ENCODE measurements around the gene RPS6KL1. TPM values are rescaled to one million over a fixed set of nuclear protein-coding genes. Genes with fewer than 3 reads are reported as not detected.

RPS6KL1 gene
- total and polyA plus RNA-seq, 5 experiments from 2014 or later, result 0.50 to 6.4 (median 3.6) TPM

DNA sequence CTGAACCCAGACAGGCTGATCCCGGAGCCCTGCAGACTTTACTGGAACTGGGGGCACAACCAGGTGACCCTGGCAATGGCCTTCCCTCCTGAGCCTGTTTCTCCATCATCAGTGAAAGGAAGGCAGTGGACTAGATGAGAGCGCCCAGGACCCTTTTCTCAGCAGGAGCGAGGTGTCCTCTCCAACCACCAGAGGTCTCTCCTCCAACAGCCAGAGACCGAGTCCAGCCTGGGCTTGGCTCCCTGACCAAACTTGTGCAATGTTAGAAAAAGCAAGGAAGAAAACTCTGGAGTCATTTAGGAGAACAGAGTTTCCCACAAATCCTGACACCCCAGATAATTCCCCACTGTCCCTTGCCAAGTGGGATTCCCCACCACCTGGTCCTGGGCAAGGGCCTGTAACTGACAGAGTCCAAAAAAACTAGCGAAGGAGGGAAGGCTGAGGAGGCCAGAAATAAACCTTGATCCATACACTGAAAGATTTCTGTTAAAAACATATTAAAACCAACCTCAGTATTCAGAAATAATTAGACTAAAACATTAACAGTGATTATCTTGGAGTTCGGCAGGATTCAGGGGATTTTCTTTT lies 9.0 kb downstream of the RPS6KL1 start:
- Mint-ChIP-seq H3K27ac (peak overlapping the region in 1 of 10 donors; percentile 38), H3K9me3 (no peaks in the 10 kb centered on the region), H3K4me1 (no peaks in the 10 kb centered on the region), H3K36me3 (no peaks in the 10 kb centered on the region), H3K27me3 (no peaks in the 10 kb centered on the region), H3K4me3 (no peak overlapping the region)
- POLR2A ChIA-PET, result no interaction called here
- DNase-seq, result no peak
- ATAC-seq, result no peak

DNA sequence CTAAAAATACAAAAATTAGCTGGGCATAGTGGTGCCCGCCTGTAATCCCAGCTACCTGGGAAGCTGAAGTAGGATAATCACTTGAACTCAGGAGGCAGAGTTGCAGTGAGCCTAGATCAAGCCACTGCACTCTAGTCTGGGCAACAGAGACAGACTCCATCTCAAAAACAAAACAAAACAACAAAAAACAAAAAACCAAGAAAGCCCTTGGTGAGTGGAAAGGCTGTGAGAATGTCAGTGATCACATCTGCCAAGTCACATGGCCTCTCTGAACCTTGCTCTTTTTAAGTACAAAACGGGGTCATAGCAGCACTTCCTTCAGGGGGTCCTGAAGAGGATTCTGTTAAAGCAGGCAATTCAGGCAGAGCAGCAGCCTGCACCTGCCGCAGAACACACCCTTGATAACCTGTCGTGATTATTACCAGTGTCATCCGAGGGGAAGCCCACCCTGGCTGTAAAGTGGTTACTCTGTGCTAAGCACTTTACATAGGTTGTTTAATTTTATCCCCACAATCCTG lies 9.6 kb downstream of the RPS6KL1 start:
- Mint-ChIP-seq H3K36me3 (no peaks in the 10 kb centered on the region), H3K9me3 (no peaks in the 10 kb centered on the region), H3K27ac (peak overlapping the region in 2 of 10 donors; percentile 41 to 66), H3K27me3 (no peaks in the 10 kb centered on the region), H3K4me1 (peaks cover 0 to 2% (median 0%) of the 10 kb centered on the region in 4 donors), H3K4me3 (no peak overlapping the region)
- ATAC-seq (no peak), DNase-seq (no peak)
- POLR2A ChIA-PET, result no interaction called here

DNA sequence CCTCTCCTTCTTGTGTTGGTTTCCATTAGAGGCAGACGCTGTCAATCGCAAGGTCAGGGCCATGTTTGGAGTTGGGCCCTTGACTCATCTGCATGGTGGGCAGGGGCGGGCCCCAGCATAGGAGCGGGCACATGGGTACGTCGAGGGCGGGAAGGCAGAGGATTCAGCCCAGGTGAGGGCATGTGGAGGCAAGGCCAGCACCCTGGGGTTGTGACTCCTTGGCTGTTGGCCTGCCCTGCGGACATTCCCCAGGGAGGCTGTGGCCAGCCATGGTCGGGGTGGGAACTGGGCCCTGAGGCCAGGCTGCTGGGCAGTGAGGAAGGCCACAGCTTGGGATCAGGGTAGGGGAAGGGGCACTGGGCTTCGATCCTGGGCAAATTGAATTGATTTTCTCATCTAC lies 10.3 kb downstream of the RPS6KL1 start:
- H3K36me3 Mint-ChIP-seq, result no peaks in the 10 kb centered on the region
- peak overlapping the region in 2 of 10 donors; percentile 27 to 51 for H3K27ac Mint-ChIP-seq
- peaks cover 0 to 2% (median 0%) of the 10 kb centered on the region in 4 donors for H3K4me1 Mint-ChIP-seq
- no peak for ATAC-seq
- H3K4me3 Mint-ChIP-seq, result no peak overlapping the region
- POLR2A ChIA-PET, result no interaction called here
- no peaks in the 10 kb centered on the region for H3K27me3 Mint-ChIP-seq
- no peak for DNase-seq
- no peaks in the 10 kb centered on the region for H3K9me3 Mint-ChIP-seq

DNA sequence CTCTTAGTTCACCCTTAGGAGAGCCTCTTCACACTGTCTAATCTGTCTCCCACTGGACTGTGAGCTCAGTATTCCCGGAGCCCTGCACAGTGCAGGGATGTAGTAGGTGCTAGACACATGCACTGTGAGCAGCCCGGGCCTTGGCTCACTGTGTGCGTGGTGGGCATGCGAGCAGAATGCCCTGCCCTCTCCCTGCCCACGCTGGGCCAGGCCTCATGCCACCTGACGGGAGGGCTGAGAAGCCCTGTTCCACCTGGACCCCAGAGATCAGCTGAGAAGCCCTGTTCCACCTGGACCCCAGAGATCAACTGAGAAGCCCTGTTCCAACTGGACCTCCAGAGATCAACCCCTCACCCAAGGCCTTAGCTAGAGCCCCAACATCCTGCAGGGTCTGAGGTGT lies 10.9 kb downstream of the RPS6KL1 start:
- H3K27me3 Mint-ChIP-seq, result no peaks in the 10 kb centered on the region
- no peak overlapping the region for H3K27ac Mint-ChIP-seq
- no peak for DNase-seq
- peaks cover 0 to 9% (median 1%) of the 10 kb centered on the region in 4 donors for H3K4me1 Mint-ChIP-seq
- POLR2A ChIA-PET, result no interaction called here
- no peak for ATAC-seq
- no peak overlapping the region for H3K4me3 Mint-ChIP-seq
- no peaks in the 10 kb centered on the region for H3K36me3 Mint-ChIP-seq
- H3K9me3 Mint-ChIP-seq, result no peaks in the 10 kb centered on the region

DNA sequence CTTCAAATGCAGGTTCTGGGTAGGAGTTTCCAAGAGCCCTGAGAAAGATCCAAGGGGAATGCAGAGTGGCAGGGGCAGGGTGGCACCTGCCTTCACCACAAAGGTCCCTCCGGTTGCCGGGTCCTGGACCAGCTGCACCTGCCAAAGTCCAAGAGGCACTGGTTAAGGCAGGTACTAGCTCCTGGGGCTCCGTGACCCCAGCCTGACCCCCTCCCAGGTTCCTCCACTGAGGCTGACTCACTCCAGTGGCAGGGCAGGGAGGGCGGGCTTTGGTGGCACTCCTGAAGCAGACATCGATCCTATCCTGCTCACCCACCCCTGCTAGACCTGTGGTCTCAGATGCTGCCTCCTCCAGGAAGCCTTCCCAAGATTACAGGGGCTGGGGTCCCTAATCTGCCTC lies 11.4 kb downstream of the RPS6KL1 start:
- no peaks in the 10 kb centered on the region for H3K36me3 Mint-ChIP-seq

DNA sequence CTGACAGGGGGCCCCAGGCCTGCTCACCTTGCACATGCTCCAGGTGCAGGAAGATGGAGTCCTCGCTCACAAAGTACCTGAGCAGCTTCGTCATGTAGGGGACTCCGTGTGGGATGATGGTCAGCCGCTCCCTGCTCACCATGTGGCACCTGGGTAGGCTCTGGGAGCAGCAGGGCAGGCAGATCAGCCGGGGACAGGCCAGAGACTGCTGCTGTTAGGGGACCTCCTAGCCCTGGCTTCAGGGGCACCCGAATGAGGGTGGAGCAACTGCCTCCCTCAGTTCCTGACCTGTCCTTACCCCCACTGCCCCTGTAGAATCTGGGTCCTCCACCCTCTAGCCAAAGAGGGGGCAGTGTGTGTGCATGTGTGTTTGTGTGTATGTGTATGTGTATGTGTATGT lies 11.8 kb downstream of the RPS6KL1 start:
- Mint-ChIP-seq H3K27ac (peak overlapping the region in 1 of 10 donors; percentile 75), H3K9me3 (no peaks in the 10 kb centered on the region), H3K36me3 (no peaks in the 10 kb centered on the region), H3K4me1 (peaks cover 0 to 15% (median 4%) of the 10 kb centered on the region in 4 donors), H3K27me3 (no peaks in the 10 kb centered on the region), H3K4me3 (no peak overlapping the region)
- ATAC-seq (no peak), DNase-seq (no peak)
- POLR2A ChIA-PET, result interaction anchor here (0.7 kb wide), 1 partner anchor 121 kb away, joined by 3 read pairs; no protein-coding TSS in a partner anchor

More for the DNA sequence above, 11.4 kb downstream of the RPS6KL1 start:
- Mint-ChIP-seq H3K4me3 (no peak overlapping the region), H3K4me1 (peaks cover 0 to 12% (median 3%) of the 10 kb centered on the region in 4 donors), H3K9me3 (no peaks in the 10 kb centered on the region), H3K27me3 (no peaks in the 10 kb centered on the region), H3K27ac (peak overlapping the region in 1 of 10 donors; percentile 75)
- POLR2A ChIA-PET, result no interaction called here
- ATAC-seq (no peak), DNase-seq (no peak)

DNA sequence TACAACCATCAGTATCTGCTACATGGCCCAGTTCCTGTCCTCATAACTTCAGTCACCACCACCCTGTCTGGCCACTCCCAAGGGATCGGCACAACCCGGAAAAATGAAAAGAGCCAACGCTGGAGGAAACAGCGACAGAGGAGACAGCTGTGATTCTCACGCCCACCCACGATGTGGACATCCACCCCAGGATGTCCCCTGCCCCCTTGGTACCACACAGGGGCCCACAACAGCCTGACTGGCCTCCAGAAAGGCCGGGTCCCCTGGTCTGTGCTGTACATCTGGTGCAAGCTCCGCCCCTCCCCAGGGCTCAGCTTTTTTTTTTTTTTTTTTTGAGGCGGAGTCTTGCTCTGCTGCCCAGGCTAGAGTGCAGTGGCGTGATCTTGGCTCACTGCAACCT lies 12.5 kb downstream of the RPS6KL1 start:
- peaks cover 0 to 20% (median 5%) of the 10 kb centered on the region in 4 donors for H3K4me1 Mint-ChIP-seq
- POLR2A ChIA-PET, result interaction anchor here (0.7 kb wide), 1 partner anchor 120 kb away, joined by 3 read pairs; no protein-coding TSS in a partner anchor
- peaks cover 0 to 1% (median 0%) of the 10 kb centered on the region in 3 donors for H3K36me3 Mint-ChIP-seq
- H3K27me3 Mint-ChIP-seq, result no peaks in the 10 kb centered on the region
- no peak overlapping the region for H3K4me3 Mint-ChIP-seq
- ATAC-seq (no peak), DNase-seq (no peak)
- no peaks in the 10 kb centered on the region for H3K9me3 Mint-ChIP-seq
- peak overlapping the region in 1 of 10 donors; percentile 15 for H3K27ac Mint-ChIP-seq

DNA sequence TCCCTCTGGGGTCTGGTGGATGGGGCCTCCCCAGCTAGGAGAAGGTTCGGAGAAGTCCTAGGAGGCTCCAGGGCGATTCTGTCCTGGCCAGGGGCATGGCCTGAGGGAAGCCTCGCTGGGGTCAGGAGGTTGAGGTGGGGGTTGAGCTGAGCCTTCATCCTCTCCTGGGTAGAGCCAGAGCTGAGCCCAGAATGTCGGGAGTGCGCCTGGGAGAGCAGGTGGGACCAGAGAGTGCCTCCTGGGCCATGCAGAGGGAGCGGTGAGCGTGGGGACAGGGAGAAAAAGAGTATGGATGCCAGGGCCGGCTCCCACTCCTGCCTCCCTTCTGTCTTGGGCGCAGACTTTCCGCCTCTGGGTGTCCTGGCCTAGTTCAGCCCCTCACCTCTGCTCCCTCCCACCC lies 13.1 kb downstream of the RPS6KL1 start:
- no peak for ATAC-seq
- Mint-ChIP-seq H3K27me3 (no peaks in the 10 kb centered on the region), H3K9me3 (no peaks in the 10 kb centered on the region), H3K4me3 (no peak overlapping the region), H3K4me1 (peaks cover 0 to 22% (median 7%) of the 10 kb centered on the region in 4 donors), H3K27ac (no peak overlapping the region), H3K36me3 (peaks cover 0 to 3% (median 0%) of the 10 kb centered on the region in 3 donors)
- POLR2A ChIA-PET, result interaction anchor here (0.8 to 1.0 kb wide), 2 partner anchors 34 to 146 kb away, joined by 3 read pairs; partner anchors contain the start of genes PROX2 and YLPM1
- no peak for DNase-seq

DNA sequence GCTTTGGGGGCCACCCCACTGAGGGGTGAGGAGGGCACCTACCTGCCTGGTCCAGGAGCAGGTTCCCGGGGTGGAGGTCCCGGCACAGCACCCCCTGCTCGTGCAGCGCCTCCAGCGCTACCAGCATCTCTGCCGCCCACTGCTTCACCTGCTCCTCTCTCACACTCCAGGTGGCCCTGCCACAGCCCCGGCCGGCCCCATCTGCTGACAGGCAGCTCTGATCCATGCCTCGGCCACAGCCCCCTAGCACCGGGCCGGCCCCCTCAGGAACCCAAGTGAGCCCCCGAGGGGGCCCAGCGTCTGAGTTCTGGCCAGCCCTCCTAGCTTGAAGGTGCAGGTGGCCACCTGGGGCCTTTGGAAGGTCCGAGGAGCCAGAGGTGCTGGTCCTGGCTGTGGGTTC lies 13.6 kb downstream of the RPS6KL1 start:
- Mint-ChIP-seq H3K27me3 (no peaks in the 10 kb centered on the region), H3K4me1 (peaks cover 0 to 22% (median 8%) of the 10 kb centered on the region in 4 donors), H3K4me3 (no peak overlapping the region), H3K9me3 (no peaks in the 10 kb centered on the region), H3K36me3 (peaks cover 0 to 6% (median 0%) of the 10 kb centered on the region in 3 donors), H3K27ac (no peak overlapping the region)
- DNase-seq (no peak), ATAC-seq (no peak)
- POLR2A ChIA-PET, result interaction anchor here (0.8 to 1.0 kb wide), 2 partner anchors 34 to 146 kb away, joined by 3 read pairs; partner anchors contain the start of genes PROX2 and YLPM1

DNA sequence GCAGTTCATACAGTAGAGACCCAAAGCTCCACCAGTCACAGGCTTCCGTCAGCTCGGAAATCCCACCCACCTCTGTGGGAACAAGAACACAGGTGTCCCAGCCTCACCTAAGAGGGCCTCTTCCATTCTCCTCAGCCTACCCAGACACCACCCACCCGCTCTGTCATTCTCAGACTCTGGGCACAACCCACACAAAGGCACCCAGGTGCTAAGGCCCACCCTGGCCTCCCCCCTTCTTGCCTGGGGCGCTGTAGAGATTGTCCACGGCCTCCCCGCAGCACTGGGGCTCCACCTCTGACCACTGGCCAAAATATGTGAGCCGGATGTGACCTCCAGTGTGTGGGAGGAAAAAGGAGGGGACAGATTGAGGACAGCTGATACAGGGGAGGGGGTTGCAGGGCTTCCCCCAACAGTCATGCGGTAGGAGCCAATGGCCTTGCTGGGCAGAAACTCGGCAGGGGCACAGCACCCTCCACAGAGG lies 14.2 kb downstream of the RPS6KL1 start:
- Mint-ChIP-seq H3K36me3 (peaks cover 0 to 11% (median 0%) of the 10 kb centered on the region in 3 donors), H3K9me3 (no peaks in the 10 kb centered on the region), H3K4me3 (no peak overlapping the region), H3K27ac (peak overlapping the region in 1 of 10 donors; percentile 35), H3K27me3 (no peaks in the 10 kb centered on the region), H3K4me1 (peaks cover 0 to 22% (median 9%) of the 10 kb centered on the region in 4 donors)
- ATAC-seq (no peak), DNase-seq (no peak)
- POLR2A ChIA-PET, result interaction anchor here (0.6 kb wide), 1 partner anchor 336 kb away, joined by 3 read pairs; no protein-coding TSS in a partner anchor

DNA sequence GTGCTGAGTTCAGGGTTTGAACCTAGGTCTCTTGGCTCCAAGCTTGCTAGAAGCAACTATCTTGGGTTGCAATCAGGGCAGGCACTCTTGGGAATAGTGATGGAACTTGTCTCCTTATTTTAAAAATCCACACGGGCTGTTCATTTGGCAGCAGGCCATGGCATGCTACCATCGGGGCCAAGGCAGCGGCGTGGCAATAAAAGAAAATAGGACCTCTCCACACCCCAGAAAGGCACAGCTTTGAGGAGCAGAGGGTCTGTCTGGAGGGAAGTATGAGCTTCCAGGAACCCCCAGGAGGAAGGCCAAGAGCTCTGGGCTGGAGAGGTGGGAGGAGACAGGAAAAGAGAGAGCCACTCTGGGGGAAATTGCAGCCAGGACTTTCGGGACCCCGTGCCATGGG lies 15.3 kb downstream of the RPS6KL1 start:
- Mint-ChIP-seq H3K36me3 (peaks cover 0 to 21% (median 0%) of the 10 kb centered on the region in 3 donors), H3K27ac (peak overlapping the region in 3 of 10 donors; percentile 10 to 60 (median 51)), H3K27me3 (no peaks in the 10 kb centered on the region), H3K4me3 (no peak overlapping the region), H3K9me3 (no peaks in the 10 kb centered on the region), H3K4me1 (peaks cover 0 to 22% (median 9%) of the 10 kb centered on the region in 4 donors)
- DNase-seq (no peak), ATAC-seq (no peak)
- POLR2A ChIA-PET, result interaction anchor here (4.8 kb wide), 1 partner anchor 46 kb away, joined by 59 read pairs; no protein-coding TSS in a partner anchor

DNA sequence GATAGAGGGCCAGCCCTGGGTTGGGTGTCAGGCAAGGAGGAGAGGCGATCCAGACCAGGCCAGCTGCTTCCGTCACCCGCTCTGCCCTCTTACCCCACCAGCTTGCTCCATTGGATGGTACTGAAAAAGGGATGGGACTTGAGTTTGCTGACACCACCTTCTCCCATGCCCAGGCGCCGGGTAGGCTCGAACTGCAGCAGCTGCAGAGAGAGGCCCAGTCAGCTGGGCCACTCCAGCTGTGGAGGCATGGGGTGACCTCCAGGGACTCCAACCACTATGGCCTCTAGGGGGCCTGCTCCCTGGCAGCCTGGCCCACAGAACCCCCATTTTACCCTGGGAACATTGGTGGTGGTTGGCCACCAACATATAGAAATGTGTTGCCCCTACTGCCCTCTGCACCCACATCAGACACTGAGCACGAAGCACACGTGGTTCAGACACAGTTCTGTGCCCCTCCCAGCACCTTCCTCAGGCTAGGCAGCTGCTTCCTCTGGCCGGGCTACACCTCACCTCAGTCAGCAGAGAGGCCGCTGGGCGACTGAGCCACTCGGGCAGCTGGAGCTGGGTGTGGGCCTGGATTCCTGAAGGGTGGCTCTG lies 16.0 kb downstream of the RPS6KL1 start:
- H3K27me3 Mint-ChIP-seq, result no peaks in the 10 kb centered on the region
- POLR2A ChIA-PET, result interaction anchor here (4.8 kb wide), 1 partner anchor 46 kb away, joined by 59 read pairs; no protein-coding TSS in a partner anchor
- peaks cover 0 to 22% (median 10%) of the 10 kb centered on the region in 4 donors for H3K4me1 Mint-ChIP-seq
- H3K27ac Mint-ChIP-seq, result peak overlapping the region in 4 of 10 donors; percentile 25 to 74 (median 42)
- H3K4me3 Mint-ChIP-seq, result no peak overlapping the region
- DNase-seq (no peak), ATAC-seq (peak in 1 of 2 donors; percentile 26)
- H3K36me3 Mint-ChIP-seq, result peaks cover 0 to 28% (median 0%) of the 10 kb centered on the region in 3 donors
- H3K9me3 Mint-ChIP-seq, result no peaks in the 10 kb centered on the region
